GM18873 (cell line): Measurements from ENCODE around the gene MLLT3.
"Not testable (repeated sequence)": the region's sequence is repeated elsewhere in the genome, so short reads cannot be mapped to it uniquely, and the experiment has no call there.

Experiments used
- ATAC-seq: cut with Tn5 transposase; IDR thresholded peaks from one replicate; pipeline ENCODE4 v1.9.1; 2021; ENCODE audit warnings: mild to moderate bottlenecking, moderate library complexity, moderate number of reproducible peaks; ENCODE audit not compliant: unreplicated experiment, low FRiP score

MLLT3 gene

GRCh38 chr9:20622330-20623020, at the start of gene MLLT3:
Gene MLLT3, minus strand, starts transcription at chr9:20622499.
- ATAC-seq, result peak; percentile 80

- ATAC-seq, result no peak
Observed at GRCh38 chr9:20671635-20672034, 49.3 kb upstream of the MLLT3 start.

- ATAC-seq, result no peak
Observed at GRCh38 chr9:20670395-20670794, 48.1 kb upstream of the MLLT3 start.

GRCh38 chr9:20664501-20664900, 42.2 kb upstream of the MLLT3 start:
- no peak for ATAC-seq

GRCh38 chr9:20663133-20663532, 40.8 kb upstream of the MLLT3 start:
- no peak for ATAC-seq

- no peak for ATAC-seq
Observed at GRCh38 chr9:20662156-20662555, 39.9 kb upstream of the MLLT3 start.

GRCh38 chr9:20659474-20659967, 37.2 kb upstream of the MLLT3 start:
- no peak for ATAC-seq

- no peak for ATAC-seq
Observed at GRCh38 chr9:20658677-20659473, 36.6 kb upstream of the MLLT3 start.

- ATAC-seq, result not testable (repeated sequence)
Observed at GRCh38 chr9:20658246-20658667, 36.0 kb upstream of the MLLT3 start.

GRCh38 chr9:20651939-20652338, 29.6 kb upstream of the MLLT3 start:
- ATAC-seq, result no peak

- ATAC-seq, result no peak
Observed at GRCh38 chr9:20650750-20651299, 28.5 kb upstream of the MLLT3 start.

- ATAC-seq, result no peak
Observed at GRCh38 chr9:20650313-20650712, 28.0 kb upstream of the MLLT3 start.

- no peak for ATAC-seq
Observed at GRCh38 chr9:20649381-20649780, 27.1 kb upstream of the MLLT3 start.

- no peak for ATAC-seq
Observed at GRCh38 chr9:20646656-20647055, 24.4 kb upstream of the MLLT3 start.

- ATAC-seq, result no peak
Observed at GRCh38 chr9:20643660-20644059, 21.4 kb upstream of the MLLT3 start.

GRCh38 chr9:20642045-20642444, 19.7 kb upstream of the MLLT3 start:
- no peak for ATAC-seq

GRCh38 chr9:20640331-20641187, 18.3 kb upstream of the MLLT3 start:
- ATAC-seq, result peak; percentile 44

GRCh38 chr9:20636888-20637440, 14.7 kb upstream of the MLLT3 start:
- no peak for ATAC-seq

- no peak for ATAC-seq
Observed at GRCh38 chr9:20634895-20635294, 12.6 kb upstream of the MLLT3 start.

- no peak for ATAC-seq
Observed at GRCh38 chr9:20632705-20633104, 10.4 kb upstream of the MLLT3 start.
